HepG2 (cell line): ENCODE measurements around the gene S100A13. TPM values are rescaled to one million over a fixed set of nuclear protein-coding genes. Genes with fewer than 3 reads are reported as not detected.

Experiments used
- ARNT ChIP-seq: fragments of 450-650 bp; IDR thresholded peaks from 2 replicates; pipeline ENCODE4 v1.6.1; 2017
- ATRX ChIP-seq: sonication (generic); formaldehyde crosslinking; IDR thresholded peaks from 2 replicates; pipeline ENCODE4 v1.4.0; 2020; ENCODE audit warnings: missing genetic modification reagents, borderline replicate concordance
- GRHL1 ChIP-seq: sonication (generic); formaldehyde crosslinking; conservative IDR thresholded peaks from 2 replicates; pipeline ENCODE4 v1.8.0; 2022; ENCODE audit warnings: missing genetic modification reagents
- IKZF1 ChIP-seq: fragments of 450-650 bp; IDR thresholded peaks from 2 replicates; pipeline ENCODE4 v1.7.1; 2016
- MYPOP ChIP-seq: sonication (generic); formaldehyde crosslinking; IDR thresholded peaks from 2 replicates; pipeline ENCODE4 v1.8.1; 2023; ENCODE audit warnings: mild to moderate bottlenecking, moderate library complexity, missing genetic modification reagents
- PHF8 ChIP-seq: sonication (generic); formaldehyde crosslinking; IDR thresholded peaks from 2 replicates; pipeline ENCODE4 v1.5.0; 2020; ENCODE audit warnings: missing genetic modification reagents
- WIZ ChIP-seq: sonication (generic); formaldehyde crosslinking; IDR thresholded peaks from 2 replicates; pipeline ENCODE4 v1.5.1; 2020; ENCODE audit warnings: mild to moderate bottlenecking, missing genetic modification reagents
- ZBTB37 ChIP-seq: sonication (generic); formaldehyde crosslinking; IDR thresholded peaks from 2 replicates; pipeline ENCODE4 v1.4.0; 2020; ENCODE audit warnings: mild to moderate bottlenecking, missing genetic modification reagents
- ZBTB4 ChIP-seq: sonication (generic); formaldehyde crosslinking; IDR thresholded peaks from 2 replicates; pipeline ENCODE4 v1.4.0; 2020; ENCODE audit warnings: missing genetic modification reagents, mild to moderate bottlenecking, borderline replicate concordance
- ZFP91 ChIP-seq: sonication (generic); formaldehyde crosslinking; IDR thresholded peaks from 2 replicates; pipeline ENCODE4 v1.9.0; 2022; ENCODE audit warnings: missing genetic modification reagents, mild to moderate bottlenecking, borderline replicate concordance
- ZHX1 ChIP-seq: sonication (generic); formaldehyde crosslinking; IDR thresholded peaks from 2 replicates; pipeline ENCODE4 v1.8.1; 2022; ENCODE audit warnings: low read depth, mild to moderate bottlenecking, missing genetic modification reagents
- ZMYM4 ChIP-seq: sonication (generic); formaldehyde crosslinking; IDR thresholded peaks from 2 replicates; pipeline ENCODE4 v1.8.1; 2023; ENCODE audit warnings: mild to moderate bottlenecking, missing genetic modification reagents
- ZNF10 ChIP-seq: sonication (generic); formaldehyde crosslinking; IDR thresholded peaks from 2 replicates; pipeline ENCODE4 v1.4.0; 2020; ENCODE audit warnings: mild to moderate bottlenecking, low read depth, missing genetic modification reagents, borderline replicate concordance
- ZNF468 ChIP-seq: sonication (generic); formaldehyde crosslinking; IDR thresholded peaks from 2 replicates; pipeline ENCODE4 v1.8.0; 2022; ENCODE audit warnings: mild to moderate bottlenecking, moderate library complexity, missing genetic modification reagents
- ZNF747 ChIP-seq: sonication (generic); formaldehyde crosslinking; IDR thresholded peaks from 2 replicates; pipeline ENCODE4 v1.8.1; 2023; ENCODE audit warnings: missing genetic modification reagents, mild to moderate bottlenecking, borderline replicate concordance
- ZNF780A ChIP-seq: sonication (generic); formaldehyde crosslinking; IDR thresholded peaks from 2 replicates; pipeline ENCODE4 v1.8.0; 2022; ENCODE audit warnings: mild to moderate bottlenecking, missing genetic modification reagents, moderate library complexity
- polyA plus RNA-seq, 8 experiments: library from polyadenylated mRNA; depleted of rRNA in 3 of 8; stranded (reverse) in 7 of 8; unstranded in 1 of 8; fragments of >200 nt; fragmentation: Illumina TruSeq in 4 of 8; extraction: Trizol in 4 of 8; gene quantifications; 2 replicates each; pipeline versions ENCODE4 v1.2.1 to v1.2.3, GENCODE V29; 2011 to 2016; ENCODE audit warnings: low read depth in 4 of 8, missing spikeins in 1 of 8, mixed read lengths in 1 of 8; ENCODE audit not compliant: insufficient read depth in 1 of 8
- total RNA-seq, 5 experiments: library from RNA; depleted of rRNA; stranded (reverse); fragments of >200 nt; fragmentation: Illumina TruSeq; extraction: Trizol; gene quantifications; 2 replicates each; pipeline ENCODE4 v1.2.3, GENCODE V29; 2016; ENCODE audit warnings: low read depth in 1 of 5

S100A13 gene
- total and polyA plus RNA-seq, 2 of the 13 experiments (the other 11 are each of a cell fraction or from before 2014, with no cell fraction given): 89.5 to 172 TPM

- peak; percentile 55; the same call in 1 of the 2 replicates for TF ChIP-seq ZFP91 (CRISPR knock-in tag)
- no peak for TF ChIP-seq ZBTB37 (CRISPR knock-in tag)
- TF ChIP-seq IKZF1: no peak
- no peak for TF ChIP-seq ZHX1 (CRISPR knock-in tag)
- TF ChIP-seq WIZ (CRISPR knock-in tag): no peak
- no peak for TF ChIP-seq ZNF780A (CRISPR knock-in tag)
- peak; percentile 79 for TF ChIP-seq ZMYM4
- TF ChIP-seq ARNT: no peak
- no peak for TF ChIP-seq GRHL1 (CRISPR knock-in tag)
- no peak for TF ChIP-seq ZNF747 (CRISPR knock-in tag)
- no peak for TF ChIP-seq ZNF10 (CRISPR knock-in tag)
- TF ChIP-seq ZBTB4 (CRISPR knock-in tag): no peak
- no peak for TF ChIP-seq ATRX (CRISPR knock-in tag)
- TF ChIP-seq ZNF468 (CRISPR knock-in tag): no peak
- 0 out of 2 replicates have a peak, but pooled peaks have one; percentile 23 for TF ChIP-seq MYPOP (CRISPR knock-in tag)
- TF ChIP-seq PHF8 (CRISPR knock-in tag): peak; percentile 38; the same call in 1 of the 2 replicates
Observed at GRCh38 chr1:153626904-153627714, at the start of gene S100A13 (continued).
